Liver (tissue), 9 donors: ENCODE results near the gene MLN. TPM values are rescaled to one million over a fixed set of nuclear protein-coding genes. Genes with fewer than 3 reads are reported as not detected.

Source experiments
- DNase-seq: peaks from one replicate; pipeline ENCODE4 v3.0.0-alpha.2; 2017; ENCODE audit warnings: low spot score
- H3K27ac ChIP-seq, 2 donors: one replicate each; pipeline ENCODE4 v1.7.0; 2013; ENCODE audit warnings: inconsistent platforms in 2 of 2, low read length in 2 of 2, control low read depth in 1 of 2, low read depth in 1 of 2, mild to moderate bottlenecking in 1 of 2
- H3K27me3 ChIP-seq, 4 donors: one replicate each; pipeline versions ENCODE4 v1.6.1 to v1.7.0; 2013; ENCODE audit warnings: low read length in 3 of 4, inconsistent platforms in 1 of 4, mild to moderate bottlenecking in 1 of 4, moderate library complexity in 1 of 4; ENCODE audit not compliant: control insufficient read depth in 4 of 4, insufficient read depth in 4 of 4
- H3K36me3 ChIP-seq, 4 donors: one replicate each; pipeline versions ENCODE4 v1.6.1 to v1.7.0; 2013; ENCODE audit warnings: low read length in 3 of 4, mild to moderate bottlenecking in 3 of 4, low read depth in 1 of 4, moderate library complexity in 1 of 4; ENCODE audit not compliant: control insufficient read depth in 4 of 4, insufficient read depth in 3 of 4
- H3K4me1 ChIP-seq, 4 donors: one replicate each; pipeline versions ENCODE4 v1.6.1 to v1.7.0; 2013; ENCODE audit warnings: low read length in 3 of 4, mild to moderate bottlenecking in 3 of 4, moderate library complexity in 1 of 4; ENCODE audit not compliant: control insufficient read depth in 4 of 4, insufficient read depth in 4 of 4
- H3K4me3 ChIP-seq, 3 donors: one replicate each; pipeline versions ENCODE4 v1.6.1 to v1.7.0; 2013; ENCODE audit warnings: low read length in 3 of 3, control low read depth in 1 of 3, low read depth in 1 of 3, mild to moderate bottlenecking in 1 of 3
- H3K9ac ChIP-seq, 2 donors: one replicate each; pipeline ENCODE4 v1.7.0; 2013; ENCODE audit warnings: low read length in 2 of 2, mild to moderate bottlenecking in 2 of 2, moderate library complexity in 2 of 2, control low read depth in 1 of 2, low read depth in 1 of 2
- H3K9me3 ChIP-seq, 4 donors: one replicate each; pipeline versions ENCODE4 v1.6.1 to v1.7.0; 2013; ENCODE audit warnings: low read length in 3 of 4; ENCODE audit not compliant: control insufficient read depth in 4 of 4
- ATF3 ChIP-seq: IDR thresholded peaks from 2 replicates; pipeline ENCODE4 v1.6.1; 2016; ENCODE audit warnings: antibody characterized with exemption
- CTCF ChIP-seq: fragments of 150-350 bp; IDR thresholded peaks from 2 replicates; pipeline ENCODE4 v1.5.1; 2017; ENCODE audit warnings: improper control_type of control experiment, low read depth, low read length; ENCODE audit not compliant: missing input control
- EGR1 ChIP-seq, 2 donors: IDR thresholded peaks; 2 replicates each; pipeline ENCODE4 v1.6.1; 2016 to 2018; ENCODE audit warnings: antibody characterized with exemption in 2 of 2, low read depth in 2 of 2
- FOXA1 ChIP-seq: IDR thresholded peaks from 2 replicates; pipeline ENCODE4 v1.6.1; 2016; ENCODE audit warnings: antibody characterized with exemption
- FOXA2 ChIP-seq: IDR thresholded peaks from 2 replicates; pipeline ENCODE4 v1.6.1; 2016; ENCODE audit warnings: antibody characterized with exemption
- GABPA ChIP-seq, 2 donors: IDR thresholded peaks in 1 of 2; conservative IDR thresholded peaks in 1 of 2; 2 replicates each; pipeline ENCODE4 v1.6.1; 2016; ENCODE audit warnings: antibody characterized with exemption in 2 of 2, mild to moderate bottlenecking in 1 of 2, moderate library complexity in 1 of 2
- HNF4A ChIP-seq, 2 donors: conservative IDR thresholded peaks; 2 replicates each; pipeline ENCODE4 v1.6.1; 2016; ENCODE audit warnings: antibody characterized with exemption in 2 of 2, mild to moderate bottlenecking in 2 of 2
- HNF4G ChIP-seq: IDR thresholded peaks from 2 replicates; pipeline ENCODE4 v1.6.1; 2016; ENCODE audit warnings: antibody characterized with exemption
- JUND ChIP-seq, 2 donors: IDR thresholded peaks; 2 replicates each; pipeline ENCODE4 v1.6.1; 2016; ENCODE audit warnings: antibody characterized with exemption in 2 of 2
- MAX ChIP-seq: IDR thresholded peaks from 2 replicates; pipeline ENCODE4 v1.6.1; 2016; ENCODE audit warnings: antibody characterized with exemption
- NR2F2 ChIP-seq: IDR thresholded peaks from 2 replicates; pipeline ENCODE4 v1.6.1; 2016; ENCODE audit warnings: antibody characterized with exemption
- RAD21 ChIP-seq, 2 donors: IDR thresholded peaks; 2 replicates each; pipeline ENCODE4 v1.6.1; 2016; ENCODE audit warnings: antibody characterized with exemption in 2 of 2, mild to moderate bottlenecking in 2 of 2
- RXRA ChIP-seq, 2 donors: IDR thresholded peaks; 2 replicates each; pipeline ENCODE4 v1.6.1; 2017 to 2018; ENCODE audit warnings: antibody characterized with exemption in 2 of 2, mild to moderate bottlenecking in 1 of 2
- SP1 ChIP-seq: IDR thresholded peaks from 2 replicates; pipeline ENCODE4 v1.6.1; 2018; ENCODE audit warnings: antibody characterized with exemption, mild to moderate bottlenecking
- TAF1 ChIP-seq: conservative IDR thresholded peaks from 2 replicates; pipeline ENCODE4 v1.6.1; 2016; ENCODE audit warnings: antibody characterized with exemption, mild to moderate bottlenecking
- YY1 ChIP-seq: IDR thresholded peaks from 2 replicates; pipeline ENCODE4 v1.6.1; 2016; ENCODE audit warnings: antibody characterized with exemption, mild to moderate bottlenecking
- WGBS: extraction: QIAGEN DNeasy Blood & Tissue Kit; methylation state at CpG from one replicate; pipeline ENCODE4 v1.1.7; 2013; 5-methylcytosine and 5-hydroxymethylcytosine counted together
- polyA plus RNA-seq, 2 donors: library from polyadenylated mRNA; stranded (reverse) in 1 of 2; unstranded in 1 of 2; fragments of 200-250 nt in 1 of 2; fragments of >200 nt in 1 of 2; fragmentation: Nextera tagmentation in 1 of 2; extraction: Ambion mirVana in 1 of 2; gene quantifications; one replicate each; pipeline versions ENCODE4 v1.2.1 to v1.2.3, GENCODE V29; 2013 to 2015
- total RNA-seq, 2 donors: library from RNA; depleted of rRNA; stranded (reverse); fragments of >200 nt; gene quantifications; one replicate each; pipeline ENCODE4 v1.2.3, GENCODE V29; 2014
- TF ChIP-seq, protein P1 (sequence below): IDR thresholded peaks from 2 replicates; pipeline ENCODE4 v1.6.1; 2016; ENCODE audit warnings: antibody characterized with exemption, mild to moderate bottlenecking
- TF ChIP-seq, protein P2 (sequence below): IDR thresholded peaks from 2 replicates; pipeline ENCODE4 v1.6.1; 2016; ENCODE audit warnings: antibody characterized with exemption
- donor health status: healthy.
- donor health status: healthy.
- donor health status: healthy.
- donor health status: healthy.
- donor health status: healthy.

Gene MLN
- total and polyA plus RNA-seq, 4 donors = not detected

DNA sequence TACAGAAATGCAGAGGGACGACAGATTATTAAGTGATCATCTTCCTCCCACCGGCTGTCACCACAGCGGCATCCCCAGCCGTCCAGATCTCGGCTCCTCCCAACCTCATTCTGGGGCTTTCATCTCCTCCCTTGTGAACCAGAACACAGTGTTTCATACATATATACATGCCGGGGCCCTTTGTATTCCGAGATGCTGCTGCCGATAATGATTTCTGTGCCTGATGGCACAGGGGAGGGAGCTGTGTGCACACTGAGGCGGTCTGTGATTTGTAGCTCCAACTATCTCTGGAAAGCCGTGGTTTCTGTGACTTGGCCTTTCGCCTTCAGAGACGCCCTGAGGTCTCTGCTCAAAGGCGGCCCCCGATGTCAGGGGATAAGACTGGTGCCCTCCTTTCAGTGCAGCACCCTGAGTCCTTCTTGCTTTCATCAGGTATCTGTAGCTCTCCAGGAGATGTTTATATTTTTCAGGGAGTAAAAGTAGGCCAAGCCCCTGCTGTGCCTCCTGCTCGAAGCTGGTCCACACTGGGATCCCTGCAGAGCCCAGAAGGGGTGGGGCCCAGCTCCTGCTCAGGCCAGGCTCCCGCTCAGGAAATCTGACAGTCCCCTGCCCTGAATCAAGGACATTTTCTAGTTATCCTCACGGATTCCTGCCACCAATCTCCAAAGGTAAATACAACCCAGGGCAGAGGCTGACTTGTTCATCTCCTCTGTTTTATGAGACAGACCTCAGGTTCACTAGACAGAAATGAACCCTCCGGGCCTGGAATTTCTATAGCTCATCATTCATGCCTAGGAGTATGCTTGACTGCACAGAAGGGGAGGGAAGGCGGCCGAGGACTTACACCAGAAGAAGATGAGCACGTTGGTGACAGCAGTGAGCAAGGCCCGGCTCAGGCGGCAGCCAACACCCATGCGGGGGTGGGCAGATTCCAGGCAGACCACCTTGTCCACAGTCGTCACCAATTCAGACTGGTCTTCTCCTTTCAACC, 26.1 kb downstream of the MLN start:
- DNase-seq = no peak
- H3K36me3 ChIP-seq = peaks cover 43 to 86% (median 58%) of the 10 kb centered on the region in 4 donors
- H3K27me3 ChIP-seq = no peaks in the 10 kb centered on the region
- TF ChIP-seq MAX (no peak), NR2F2 (no peak), SP1 (no peak), HNF4A (conservative IDR thresholded peaks at IDR 0.05) (no peak), FOXA1 (no peak), EGR1 (IDR thresholded peaks at IDR 0.05; ENCODE audit: low read depth in 2 of 2) (no peak), RXRA (IDR thresholded peaks at IDR 0.05) (no peak), TAF1 (no peak), GABPA (IDR thresholded peaks at IDR 0.05 in 1 of 2, conservative IDR thresholded peaks at IDR 0.05 in 1 of 2) (no peak), ATF3 (no peak), YY1 (no peak), JUND (IDR thresholded peaks at IDR 0.05) (no peak), HNF4G (no peak), FOXA2 (no peak), CTCF (no peak), RAD21 (IDR thresholded peaks at IDR 0.05) (no peak)
- TF ChIP-seq, protein P1, sequence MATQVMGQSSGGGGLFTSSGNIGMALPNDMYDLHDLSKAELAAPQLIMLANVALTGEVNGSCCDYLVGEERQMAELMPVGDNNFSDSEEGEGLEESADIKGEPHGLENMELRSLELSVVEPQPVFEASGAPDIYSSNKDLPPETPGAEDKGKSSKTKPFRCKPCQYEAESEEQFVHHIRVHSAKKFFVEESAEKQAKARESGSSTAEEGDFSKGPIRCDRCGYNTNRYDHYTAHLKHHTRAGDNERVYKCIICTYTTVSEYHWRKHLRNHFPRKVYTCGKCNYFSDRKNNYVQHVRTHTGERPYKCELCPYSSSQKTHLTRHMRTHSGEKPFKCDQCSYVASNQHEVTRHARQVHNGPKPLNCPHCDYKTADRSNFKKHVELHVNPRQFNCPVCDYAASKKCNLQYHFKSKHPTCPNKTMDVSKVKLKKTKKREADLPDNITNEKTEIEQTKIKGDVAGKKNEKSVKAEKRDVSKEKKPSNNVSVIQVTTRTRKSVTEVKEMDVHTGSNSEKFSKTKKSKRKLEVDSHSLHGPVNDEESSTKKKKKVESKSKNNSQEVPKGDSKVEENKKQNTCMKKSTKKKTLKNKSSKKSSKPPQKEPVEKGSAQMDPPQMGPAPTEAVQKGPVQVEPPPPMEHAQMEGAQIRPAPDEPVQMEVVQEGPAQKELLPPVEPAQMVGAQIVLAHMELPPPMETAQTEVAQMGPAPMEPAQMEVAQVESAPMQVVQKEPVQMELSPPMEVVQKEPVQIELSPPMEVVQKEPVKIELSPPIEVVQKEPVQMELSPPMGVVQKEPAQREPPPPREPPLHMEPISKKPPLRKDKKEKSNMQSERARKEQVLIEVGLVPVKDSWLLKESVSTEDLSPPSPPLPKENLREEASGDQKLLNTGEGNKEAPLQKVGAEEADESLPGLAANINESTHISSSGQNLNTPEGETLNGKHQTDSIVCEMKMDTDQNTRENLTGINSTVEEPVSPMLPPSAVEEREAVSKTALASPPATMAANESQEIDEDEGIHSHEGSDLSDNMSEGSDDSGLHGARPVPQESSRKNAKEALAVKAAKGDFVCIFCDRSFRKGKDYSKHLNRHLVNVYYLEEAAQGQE = no peak
- TF ChIP-seq, protein P2, sequence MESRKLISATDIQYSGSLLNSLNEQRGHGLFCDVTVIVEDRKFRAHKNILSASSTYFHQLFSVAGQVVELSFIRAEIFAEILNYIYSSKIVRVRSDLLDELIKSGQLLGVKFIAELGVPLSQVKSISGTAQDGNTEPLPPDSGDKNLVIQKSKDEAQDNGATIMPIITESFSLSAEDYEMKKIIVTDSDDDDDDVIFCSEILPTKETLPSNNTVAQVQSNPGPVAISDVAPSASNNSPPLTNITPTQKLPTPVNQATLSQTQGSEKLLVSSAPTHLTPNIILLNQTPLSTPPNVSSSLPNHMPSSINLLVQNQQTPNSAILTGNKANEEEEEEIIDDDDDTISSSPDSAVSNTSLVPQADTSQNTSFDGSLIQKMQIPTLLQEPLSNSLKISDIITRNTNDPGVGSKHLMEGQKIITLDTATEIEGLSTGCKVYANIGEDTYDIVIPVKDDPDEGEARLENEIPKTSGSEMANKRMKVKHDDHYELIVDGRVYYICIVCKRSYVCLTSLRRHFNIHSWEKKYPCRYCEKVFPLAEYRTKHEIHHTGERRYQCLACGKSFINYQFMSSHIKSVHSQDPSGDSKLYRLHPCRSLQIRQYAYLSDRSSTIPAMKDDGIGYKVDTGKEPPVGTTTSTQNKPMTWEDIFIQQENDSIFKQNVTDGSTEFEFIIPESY = no peak
- no peak overlapping the region for H3K4me3 ChIP-seq
- H3K27ac ChIP-seq = no peak overlapping the region
- no peak overlapping the region for H3K9ac ChIP-seq
- WGBS = 93% methylated on average over 25 of the region's 25 CpGs
- H3K4me1 ChIP-seq = no peaks in the 10 kb centered on the region
- no peaks in the 10 kb centered on the region for H3K9me3 ChIP-seq
